Cardiac fibroblast (primary cell): ENCODE data around the gene RNASE11.
A peak's percentile ranks its signal among the peaks of the same experiment; 100 is the strongest.

Experiments
- DNase-seq, 2 donors: peaks; one replicate each; pipeline versions ENCODE4 v3.0.0 to v3.0.0-alpha.2; 2010; ENCODE audit warnings: low read depth in 2 of 2
- H3K4me3 ChIP-seq, 2 donors: replicated peaks in 1 of 2; 1 replicate in 1 of 2; 2 replicates in 1 of 2; pipeline ENCODE4 v1.5.1; 2011; ENCODE audit warnings: low read depth in 2 of 2, low read length in 2 of 2, mild to moderate bottlenecking in 2 of 2, moderate library complexity in 1 of 2
- CTCF ChIP-seq: IDR thresholded peaks from one replicate; pipeline ENCODE4 v1.5.1; 2011; ENCODE audit warnings: low read depth, mild to moderate bottlenecking, low read length, inconsistent platforms

The RNASE11 gene

GRCh38 chr14:20587489-20588154, at the start of gene RNASE11:
Gene RNASE11, minus strand, starts transcription at chr14:20588001.
- no peak for DNase-seq
- TF ChIP-seq CTCF = no peak
- no peak within 1 kb of the TSS for H3K4me3 ChIP-seq

GRCh38 chr14:20632831-20633691, 45.3 kb upstream of the RNASE11 start:
- DNase-seq = peak; percentile 86 to 95
- H3K4me3 ChIP-seq = peak overlapping the region; percentile 26 to 49
- no peak for TF ChIP-seq CTCF

- no peak for DNase-seq
- TF ChIP-seq CTCF = no peak
- H3K4me3 ChIP-seq = peak overlapping the region; percentile 25 to 49
These were observed 44.6 kb upstream of the RNASE11 start for GRCh38 chr14:20632448-20632830.

GRCh38 chr14:20631880-20632389, 44.1 kb upstream of the RNASE11 start:
- peak overlapping the region; percentile 31 to 49 for H3K4me3 ChIP-seq
- TF ChIP-seq CTCF = no peak
- DNase-seq = peak; percentile 72 to 75

- no peak for TF ChIP-seq CTCF
- peak; percentile 74 to 86 for DNase-seq
- peak overlapping the region; percentile 39 to 49 for H3K4me3 ChIP-seq
These were observed 43.5 kb upstream of the RNASE11 start for GRCh38 chr14:20631023-20631879.

- peak; percentile 29 to 82 for DNase-seq
- H3K4me3 ChIP-seq = peak overlapping the region; percentile 39 to 49
- TF ChIP-seq CTCF = no peak
These were observed 42.7 kb upstream of the RNASE11 start for GRCh38 chr14:20630340-20631022.
